HepG2 (cell line): ENCODE measurements around the gene KCTD21. TPM values are rescaled to one million over a fixed set of nuclear protein-coding genes. Genes with fewer than 3 reads are reported as not detected.

ENCODE experiments used
- ATAC-seq: fragments of 200-7000 bp; cut with Tn5 transposase; 3 replicates; pipeline ENCODE4 v1.9.1; 2020; ENCODE audit warnings: mild to moderate bottlenecking, moderate library complexity
- BruUV-seq: library from RNA; stranded (reverse); fragments of 400-500 nt; replicated peaks from 2 replicates; lab custom pipeline; 2021; lab: Mats Ljungman, UMichigan
- CTCF ChIA-PET: fragments of 300-600 bp; formaldehyde crosslinking; extraction: SDS; loops from one replicate; lab custom pipeline; 2021; ENCODE audit warnings: low total read pairs, inconsistent platforms, low intra/inter-chr PET ratio; lab: Yijun Ruan, JAX
- POLR2A ChIA-PET: fragments of 350-600 bp; sonication (Branson Sonifier 250); formaldehyde crosslinking; loops from one replicate; lab custom pipeline; 2020; ENCODE audit warnings: antibody characterized with exemption, inconsistent platforms; lab: Yijun Ruan, JAX
- DNase-seq: peaks from one replicate; pipeline ENCODE4 v3.0.0-alpha.2; 2015; ENCODE audit warnings: low spot score
- FAIRE-seq: peaks from 3 replicates; lab custom pipeline; 2011; peaks lifted over from hg19 to GRCh38; lab: Jason Lieb, UNC
- H2AFZ ChIP-seq: one replicate; pipeline ENCODE4 v1.6.1; 2011; ENCODE audit warnings: low read length, inconsistent platforms
- H3K27ac ChIP-seq: fragments of 300-600 bp; 3 replicates; pipeline ENCODE4 v1.8.0; 2011; ENCODE audit warnings: mixed run types, mild to moderate bottlenecking, mixed read lengths, low read length, inconsistent platforms; ENCODE audit not compliant: insufficient read depth; ENCODE audit errors: extremely low read length
- H3K27me3 ChIP-seq, 2 experiments: fragments of 200-600 bp in 1 of 2; 2 replicates in 1 of 2; 3 replicates in 1 of 2; pipeline versions ENCODE4 v1.6.0 to v1.8.0; 2011; ENCODE audit warnings: low read length in 2 of 2, mild to moderate bottlenecking in 2 of 2, moderate library complexity in 2 of 2, inconsistent platforms in 1 of 2; ENCODE audit not compliant: insufficient read depth in 2 of 2, control insufficient read depth in 1 of 2
- H3K36me3 ChIP-seq, 2 experiments: fragments of 200-600 bp in 1 of 2; replicated peaks in 1 of 2; 2 replicates in 1 of 2; 3 replicates in 1 of 2; pipeline versions ENCODE4 v1.5.1 to v1.8.0; 2011; ENCODE audit warnings: low read length in 2 of 2, inconsistent platforms in 1 of 2; ENCODE audit not compliant: insufficient read depth in 2 of 2, control insufficient read depth in 1 of 2
- H3K4me1 ChIP-seq: 2 replicates; pipeline ENCODE4 v1.5.1; 2012; ENCODE audit warnings: low read length, inconsistent platforms; ENCODE audit not compliant: insufficient read depth
- H3K4me2 ChIP-seq: 2 replicates; pipeline ENCODE4 v1.6.0; 2011; ENCODE audit warnings: low read depth, low read length, inconsistent platforms
- H3K4me3 ChIP-seq, 3 experiments: fragments of 200-600 bp in 1 of 3; sonication (generic), shearing (Covaris generic) in 1 of 3; replicated peaks in 1 of 3; 2 replicates each; pipeline ENCODE4 v1.5.1; 2011 to 2016; ENCODE audit warnings: low read length in 3 of 3, inconsistent platforms in 2 of 3, low read depth in 2 of 3, mild to moderate bottlenecking in 2 of 3, control low read depth in 1 of 3, mixed read lengths in 1 of 3; ENCODE audit not compliant: insufficient read depth in 1 of 3
- H3K79me2 ChIP-seq: one replicate; pipeline ENCODE4 v1.6.1; 2011; ENCODE audit warnings: low read length, inconsistent platforms; ENCODE audit not compliant: insufficient read depth
- H3K9ac ChIP-seq: 2 replicates; pipeline ENCODE4 v1.6.0; 2011; ENCODE audit warnings: mild to moderate bottlenecking, low read depth, low read length, inconsistent platforms; ENCODE audit not compliant: insufficient read depth
- H3K9me3 ChIP-seq: 2 replicates; pipeline ENCODE4 v1.5.1; 2012; ENCODE audit warnings: mild to moderate bottlenecking, low read length
- H4K20me1 ChIP-seq: 2 replicates; pipeline ENCODE4 v1.6.0; 2011; ENCODE audit warnings: inconsistent platforms, mild to moderate bottlenecking, low read length, moderate library complexity; ENCODE audit not compliant: insufficient read depth
- FOXK1 ChIP-seq: sonication (generic); formaldehyde crosslinking; IDR thresholded peaks from 2 replicates; pipeline ENCODE4 v1.4.0; 2020; ENCODE audit warnings: low read depth, missing genetic modification reagents, borderline replicate concordance
- GABPB1 ChIP-seq: IDR thresholded peaks from 2 replicates; pipeline ENCODE4 v1.6.1; 2016; ENCODE audit warnings: mild to moderate bottlenecking, missing genetic modification reagents, moderate library complexity, missing compliant biosample characterization
- MIER2 ChIP-seq: IDR thresholded peaks from 2 replicates; pipeline ENCODE4 v1.6.1; 2016; ENCODE audit warnings: missing biosample characterization, missing genetic modification reagents
- PBX3 ChIP-seq: sonication (generic); formaldehyde crosslinking; IDR thresholded peaks from 2 replicates; pipeline ENCODE4 v1.8.1; 2023; ENCODE audit warnings: missing genetic modification reagents, inconsistent platforms, borderline replicate concordance
- PCBP1 ChIP-seq: fragments of 200-400 bp; formaldehyde crosslinking; IDR thresholded peaks from 2 replicates; pipeline ENCODE4 v1.6.1; 2017; ENCODE audit warnings: mild to moderate bottlenecking, low read depth, low read length, borderline replicate concordance
- POGZ ChIP-seq: sonication (generic); formaldehyde crosslinking; IDR thresholded peaks from 2 replicates; pipeline ENCODE4 v1.4.0; 2020; ENCODE audit warnings: mild to moderate bottlenecking, missing genetic modification reagents
- ZBTB26 ChIP-seq: IDR thresholded peaks from 2 replicates; pipeline ENCODE4 v1.6.1; 2016; ENCODE audit warnings: missing compliant biosample characterization, missing genetic modification reagents, borderline replicate concordance
- ZBTB8A ChIP-seq: sonication (generic); formaldehyde crosslinking; IDR thresholded peaks from 2 replicates; pipeline ENCODE4 v1.4.0; 2020; ENCODE audit warnings: mild to moderate bottlenecking, low read depth, missing genetic modification reagents, borderline replicate concordance
- ZNF275 ChIP-seq: sonication (generic); formaldehyde crosslinking; IDR thresholded peaks from 2 replicates; pipeline ENCODE4 v1.8.0; 2022; ENCODE audit warnings: missing genetic modification reagents, mild to moderate bottlenecking, inconsistent platforms, borderline replicate concordance
- ZNF292 ChIP-seq: sonication (generic); formaldehyde crosslinking; IDR thresholded peaks from 2 replicates; pipeline ENCODE4 v1.8.1; 2022; ENCODE audit warnings: mild to moderate bottlenecking, low read depth, missing genetic modification reagents, borderline replicate concordance
- ZNF614 ChIP-seq: IDR thresholded peaks from 2 replicates; pipeline ENCODE4 v1.6.1; 2018; ENCODE audit warnings: missing biosample characterization, missing genetic modification reagents, inconsistent platforms, borderline replicate concordance
- WGBS: methylation state at CpG from one replicate; pipeline ENCODE4 v1.1.6; 2017; ENCODE audit warnings: low lambda C conversion rate; 5-methylcytosine and 5-hydroxymethylcytosine counted together
- in situ Hi-C: cut with HindIII; loops from 2 replicates; pipeline ENCODE4 v1.10.0; 2017; ENCODE audit warnings: low pct_unique_long_range_greater_than_20kb; ENCODE audit not compliant: extremely low pct_ligation_motif_present
- intact Hi-C: fragments of 100-400 bp; cut with micrococcal nuclease; formaldehyde crosslinking; loops from one replicate; pipeline ENCODE4 v1.10.0; 2022; ENCODE audit not compliant: unreplicated experiment
- polyA plus RNA-seq, 8 experiments: library from polyadenylated mRNA; depleted of rRNA in 3 of 8; stranded (reverse) in 7 of 8; unstranded in 1 of 8; fragments of >200 nt; fragmentation: Illumina TruSeq in 4 of 8; extraction: Trizol in 4 of 8; gene quantifications; 2 replicates each; pipeline versions ENCODE4 v1.2.1 to v1.2.3, GENCODE V29; 2011 to 2016; ENCODE audit warnings: low read depth in 4 of 8, missing spikeins in 1 of 8, mixed read lengths in 1 of 8; ENCODE audit not compliant: insufficient read depth in 1 of 8
- total RNA-seq, 5 experiments: library from RNA; depleted of rRNA; stranded (reverse); fragments of >200 nt; fragmentation: Illumina TruSeq; extraction: Trizol; gene quantifications; 2 replicates each; pipeline ENCODE4 v1.2.3, GENCODE V29; 2016; ENCODE audit warnings: low read depth in 1 of 5
- TF ChIP-seq, protein P1 (sequence below): sonication (generic); formaldehyde crosslinking; IDR thresholded peaks from 2 replicates; pipeline ENCODE4 v1.4.0; 2020; ENCODE audit warnings: mild to moderate bottlenecking, missing genetic modification reagents

The KCTD21 gene
- total and polyA plus RNA-seq, 2 of the 13 experiments (the other 11 are each of a cell fraction or from before 2014, with no cell fraction given) = 3.1 to 13.5 TPM

DNA sequence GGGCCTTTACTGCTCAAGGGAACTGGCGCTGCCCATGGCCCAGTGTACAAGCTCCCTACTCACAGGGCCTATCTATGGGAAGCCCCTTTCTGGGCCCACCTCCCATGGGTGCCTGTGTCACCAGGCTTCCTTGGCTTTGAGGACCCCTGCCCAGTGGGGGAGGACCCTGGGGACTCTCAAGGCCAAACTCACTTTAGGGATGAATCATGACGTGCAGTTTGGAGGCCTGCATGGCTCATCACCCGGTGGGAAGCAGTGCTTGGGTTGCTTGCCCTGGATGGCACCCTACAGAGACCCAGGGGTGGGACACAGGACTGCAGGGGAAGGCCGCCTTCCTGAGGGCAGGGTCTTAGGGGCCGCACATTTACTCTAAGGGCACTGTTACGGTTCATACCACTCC lies 16.5 kb downstream of the KCTD21 start:
- Histone ChIP-seq H3K36me3 (peaks cover 4 to 5% of the 10 kb centered on the region in 2 experiments; a peak in 2 of 5 replicates), H3K79me2 (no peaks in the 10 kb centered on the region), H3K4me3 (no peak overlapping the region), H2AFZ (no peak overlapping the region), H3K9me3 (no peaks in the 10 kb centered on the region), H3K4me2 (no peak overlapping the region), H3K27me3 (no peaks in the 10 kb centered on the region), H4K20me1 (no peaks in the 10 kb centered on the region; the same call in 1 of the 2 replicates), H3K27ac (no peak overlapping the region), H3K9ac (no peak overlapping the region), H3K4me1 (peaks cover 46% of the 10 kb centered on the region)
- FAIRE-seq = no peak
- ChIA-PET CTCF (no interaction called here), POLR2A (interaction anchor here (1.5 to 2.0 kb wide), 3 partner anchors 15 to 33 kb away, joined by 6 to 15 read pairs (median 14); partner anchors contain the start of gene ALG8)
- ATAC-seq = no peak
- BruUV-seq = no TSS peak
- no peak for DNase-seq
- in situ Hi-C loops (no loop called here), intact Hi-C loops (no loop called here)
- WGBS = 88% methylated on average over 6 of the region's 6 CpGs
- no peak for TF ChIP-seq POGZ (CRISPR knock-in tag)
- TF ChIP-seq ZNF614 (CRISPR knock-in tag) = no peak
- no peak for TF ChIP-seq ZNF275 (CRISPR knock-in tag)
- TF ChIP-seq FOXK1 (CRISPR knock-in tag) = no peak
- no peak for TF ChIP-seq ZNF292 (CRISPR knock-in tag)
- TF ChIP-seq GABPB1 (CRISPR knock-in tag) = no peak
- no peak for TF ChIP-seq MIER2 (CRISPR knock-in tag)
- TF ChIP-seq PBX3 (CRISPR knock-in tag) = no peak
- no peak for TF ChIP-seq ZBTB26
- no peak for TF ChIP-seq PCBP1
- TF ChIP-seq, protein P1, sequence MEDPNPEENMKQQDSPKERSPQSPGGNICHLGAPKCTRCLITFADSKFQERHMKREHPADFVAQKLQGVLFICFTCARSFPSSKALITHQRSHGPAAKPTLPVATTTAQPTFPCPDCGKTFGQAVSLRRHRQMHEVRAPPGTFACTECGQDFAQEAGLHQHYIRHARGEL (CRISPR knock-in tag) = no peak
- no peak for TF ChIP-seq ZBTB8A
